HG02840 (cell line): ENCODE measurements around the gene CCL13.

ENCODE experiments used
- ATAC-seq: cut with Tn5 transposase; IDR thresholded peaks from one replicate; pipeline ENCODE4 v1.9.1; 2021; ENCODE audit warnings: mild to moderate bottlenecking, moderate library complexity, moderate number of reproducible peaks; ENCODE audit not compliant: unreplicated experiment, low FRiP score

CCL13 gene

GRCh38 chr17:34361478-34362061 is 5.3 kb downstream of the CCL13 start:
- no peak for ATAC-seq

GRCh38 chr17:34363183-34363661 is 6.9 kb downstream of the CCL13 start, which contains the start of gene CCL1:
CCL1 (minus strand) TSS chr17:34363233; CDS start chr17:34363161, 72 bp downstream.
- ATAC-seq = no peak

DNA sequence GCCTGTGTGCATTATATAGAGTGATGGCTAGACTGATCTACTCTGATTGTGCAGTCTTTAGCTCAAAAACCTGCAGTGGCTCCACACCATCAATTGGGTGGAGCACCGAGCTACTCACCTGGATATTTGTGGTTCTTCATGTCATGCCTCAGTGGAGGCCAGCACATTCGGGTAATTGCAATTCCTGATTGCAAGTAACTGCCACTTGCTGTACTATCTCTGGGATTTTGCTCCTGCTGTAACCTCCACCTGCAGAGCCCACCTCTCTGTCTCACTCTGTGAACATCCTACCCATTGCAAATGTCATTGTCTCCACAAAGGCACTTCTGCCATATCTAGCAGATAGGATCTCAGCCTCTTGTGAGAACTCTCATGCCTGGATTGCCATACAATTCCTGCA is 8.5 kb downstream of the CCL13 start:
- no peak for ATAC-seq

DNA sequence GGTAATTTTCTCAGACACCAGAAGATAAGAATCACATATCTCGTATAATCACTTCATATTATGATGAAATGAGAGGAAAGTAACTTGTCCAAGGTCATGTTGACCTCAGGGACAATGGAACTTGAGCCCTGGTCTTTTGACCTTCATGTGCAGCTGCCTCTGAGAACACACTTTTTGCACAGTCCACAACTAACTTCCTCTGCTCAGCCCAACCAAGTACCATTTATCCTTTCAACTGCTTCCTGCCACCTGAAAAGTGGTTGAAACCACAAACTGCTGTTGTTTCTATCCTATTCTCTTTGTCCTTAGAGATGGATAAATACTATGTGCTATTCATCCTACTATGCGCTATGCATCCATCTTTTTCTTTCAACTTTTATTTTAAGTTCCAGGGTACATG is 9.1 kb downstream of the CCL13 start:
- no peak for ATAC-seq

DNA sequence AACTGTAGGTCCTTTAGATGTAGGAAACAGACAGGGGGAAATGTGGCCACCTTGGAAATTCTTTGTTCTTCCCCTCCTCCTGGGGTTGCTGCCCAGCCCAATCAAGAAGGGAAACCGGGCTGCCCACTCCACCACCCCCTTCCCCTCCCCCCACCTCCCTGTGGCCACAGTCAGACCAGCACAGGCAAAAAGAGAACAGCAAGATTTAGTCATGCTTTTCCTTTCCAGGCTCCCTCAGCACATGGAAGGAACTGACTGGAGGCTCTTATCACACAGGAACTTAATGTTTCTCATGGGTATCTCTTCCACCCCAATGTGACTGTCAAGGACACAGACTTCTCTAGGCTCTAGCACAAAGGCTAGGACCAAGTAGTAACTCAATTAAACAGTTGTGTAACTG is 9.7 kb downstream of the CCL13 start:
- no peak for ATAC-seq

GRCh38 chr17:34366529-34367107 is 10.3 kb downstream of the CCL13 start:
- ATAC-seq = no peak

DNA sequence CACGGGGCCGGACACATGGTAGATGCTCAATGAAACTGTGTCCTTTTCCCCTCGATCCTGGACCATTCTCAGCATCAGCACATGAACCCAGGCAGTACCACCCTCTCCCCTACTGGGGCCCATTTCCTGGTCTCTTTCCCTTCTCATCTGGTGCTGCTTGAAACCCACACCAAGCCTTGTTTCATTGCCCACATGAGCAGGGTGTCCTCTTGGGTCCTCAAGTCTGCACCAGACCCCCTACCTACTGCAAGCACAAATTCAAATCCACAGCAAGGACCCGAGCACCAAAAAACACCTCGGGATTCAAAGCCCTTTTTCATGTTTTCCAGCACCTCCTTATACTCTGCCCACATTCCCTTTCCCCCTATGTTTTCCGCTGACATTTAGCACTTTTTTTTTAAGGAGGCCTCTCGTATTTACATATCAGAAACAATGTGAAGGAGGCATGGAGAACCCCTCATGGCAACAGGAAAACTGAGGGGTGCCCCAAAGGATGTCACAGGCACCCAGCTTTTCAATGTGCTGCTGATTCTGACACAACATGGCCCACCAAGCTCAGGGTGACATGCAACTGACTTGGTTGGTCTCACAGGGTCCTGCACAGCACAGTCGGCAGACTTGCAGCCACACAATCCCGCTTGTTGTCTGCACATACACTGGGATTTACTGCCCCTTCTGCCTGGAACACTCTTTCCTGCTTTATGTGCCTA is 11.4 kb downstream of the CCL13 start:
- no peak for ATAC-seq

GRCh38 chr17:34368196-34368945 is 12.1 kb downstream of the CCL13 start:
- ATAC-seq = no peak

GRCh38 chr17:34368946-34369500 is 12.7 kb downstream of the CCL13 start:
- no peak for ATAC-seq

DNA sequence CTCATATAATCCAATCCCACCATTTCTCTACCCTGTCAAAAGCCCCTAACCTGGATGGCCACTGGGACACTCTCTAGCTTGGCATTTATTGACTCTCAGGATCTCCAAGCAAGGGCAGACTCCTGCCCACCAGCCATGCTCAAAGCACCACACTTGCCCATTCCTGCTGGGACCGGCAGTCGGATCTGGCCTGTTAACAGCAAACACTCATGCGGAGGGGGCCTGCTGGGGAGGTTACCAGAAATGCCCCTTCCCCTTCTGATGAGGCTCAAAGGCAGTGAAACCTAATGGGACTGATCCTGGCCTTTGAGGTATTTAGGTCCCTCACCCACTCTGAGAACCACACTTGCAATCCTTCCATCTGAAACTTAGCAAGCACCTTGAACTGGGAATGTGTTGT is 13.3 kb downstream of the CCL13 start:
- no peak for ATAC-seq

DNA sequence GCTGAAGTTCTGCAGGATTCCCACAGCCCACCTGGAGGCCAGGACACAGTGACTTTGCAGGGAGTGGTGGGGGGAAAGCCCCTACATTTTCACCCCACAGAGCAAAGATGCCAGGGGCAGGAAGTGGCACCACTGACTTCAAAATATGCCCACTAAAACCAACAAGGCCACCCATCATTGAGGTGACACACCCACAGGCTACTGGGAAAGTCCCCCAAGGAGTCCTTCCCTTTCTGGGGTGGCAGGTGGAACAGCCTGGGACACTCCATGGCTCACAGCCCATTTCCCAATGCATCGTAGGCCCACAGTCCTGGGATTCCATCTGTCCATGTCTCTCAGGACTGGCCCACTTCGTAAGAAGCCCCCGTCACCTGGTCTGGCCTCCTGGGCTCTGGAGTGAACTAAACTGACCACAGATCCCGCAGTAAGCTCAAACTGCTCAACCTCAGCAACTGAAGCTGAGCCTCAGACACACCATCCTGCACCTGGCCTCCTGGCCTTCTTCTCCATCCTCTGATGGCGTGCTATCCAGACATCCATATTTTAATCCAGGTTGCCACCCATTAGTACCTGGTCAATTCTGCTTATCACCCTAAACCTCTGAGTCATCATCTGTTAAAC is 14.2 kb downstream of the CCL13 start:
- ATAC-seq = no peak

DNA sequence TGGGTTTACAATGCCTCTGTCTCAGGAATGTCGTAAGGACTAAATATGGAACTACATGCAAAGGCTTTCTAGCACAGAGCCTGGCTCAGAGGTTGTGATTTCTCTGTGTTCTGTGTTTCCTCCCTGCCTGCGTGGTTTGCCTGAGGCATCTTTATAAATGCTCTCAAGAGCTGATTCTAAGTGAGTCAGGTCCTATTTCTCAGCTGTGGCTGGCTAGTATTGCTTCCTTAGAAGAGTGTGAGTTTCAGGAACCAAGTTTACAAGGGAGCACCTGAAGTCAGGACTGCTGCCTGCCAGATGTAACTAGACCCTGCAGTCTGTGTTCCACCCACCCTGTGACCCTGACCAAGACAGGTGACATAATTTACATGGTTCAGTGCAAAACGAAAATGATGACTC is 14.7 kb downstream of the CCL13 start:
- no peak for ATAC-seq

GRCh38 chr17:34371405-34372100 is 15.3 kb downstream of the CCL13 start:
- no peak for ATAC-seq

DNA sequence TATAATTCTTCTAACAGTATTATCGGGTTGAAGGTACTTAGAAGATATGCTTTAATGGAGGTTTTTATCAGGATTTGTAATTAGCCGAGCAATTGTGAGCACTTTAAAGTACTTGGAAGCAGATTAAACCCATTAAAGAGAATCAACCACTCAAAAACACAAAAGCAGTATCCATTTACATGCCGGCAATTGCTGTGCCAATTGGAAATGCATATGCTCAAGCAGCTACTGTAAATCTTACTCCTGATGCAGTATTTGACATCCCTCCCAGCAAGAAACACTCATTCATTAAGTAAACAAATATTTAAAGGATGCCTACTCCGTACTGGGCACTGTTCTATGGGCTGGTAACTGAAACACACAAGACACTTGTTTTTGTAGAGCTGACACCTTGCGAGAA is 18.2 kb downstream of the CCL13 start:
- no peak for ATAC-seq

DNA sequence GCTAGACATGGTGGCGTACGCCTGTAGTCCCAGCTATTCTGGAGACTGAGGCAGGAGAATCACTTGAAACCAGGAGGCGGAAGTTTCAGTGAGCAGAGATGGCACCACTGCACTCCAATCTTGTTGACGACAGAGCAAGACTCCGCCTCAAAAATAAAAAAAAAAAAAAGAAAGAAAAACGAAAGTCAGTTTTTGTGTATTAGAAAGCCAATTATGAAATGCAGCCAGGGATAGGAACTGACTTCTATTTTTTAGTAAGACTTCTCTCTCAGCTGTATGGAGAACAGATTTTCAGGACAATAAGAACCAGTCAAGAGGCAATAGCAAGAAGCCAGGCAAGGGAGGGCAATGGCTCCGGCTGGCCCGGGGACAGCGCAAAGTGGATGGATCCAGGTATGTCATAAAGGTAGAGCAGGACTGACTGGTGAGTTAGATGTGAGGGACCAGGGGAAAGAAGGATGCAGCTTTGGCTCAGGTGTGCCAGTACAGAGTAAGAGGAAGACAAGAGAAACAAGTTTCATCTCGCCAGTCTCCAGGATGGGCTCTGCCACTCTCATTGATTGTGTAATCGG is 19.2 kb downstream of the CCL13 start:
- ATAC-seq = no peak

- no peak for ATAC-seq
These were observed 21.0 kb downstream of the CCL13 start for GRCh38 chr17:34377078-34377823.

DNA sequence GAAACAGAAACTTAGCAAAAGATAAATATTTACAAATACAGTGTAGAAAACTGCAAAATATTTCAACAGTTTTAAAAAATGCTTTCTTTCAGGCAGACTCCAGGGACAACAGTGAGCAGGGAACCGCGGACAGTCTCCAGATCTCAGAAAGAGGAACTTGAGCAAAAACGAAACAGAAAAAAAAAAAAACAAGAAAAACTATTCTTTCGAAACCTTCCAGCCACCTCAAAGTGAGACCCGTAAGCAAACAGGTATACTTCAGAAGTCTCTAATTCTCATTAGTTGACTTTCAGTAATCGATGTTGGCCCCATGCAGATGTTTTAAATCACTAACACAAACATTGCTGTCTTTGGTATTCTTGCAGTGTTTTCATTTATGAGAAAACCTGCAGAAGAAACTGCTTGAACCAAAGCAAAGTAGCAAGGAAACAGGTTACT is 22.4 kb downstream of the CCL13 start:
- peak; percentile 69 for ATAC-seq

DNA sequence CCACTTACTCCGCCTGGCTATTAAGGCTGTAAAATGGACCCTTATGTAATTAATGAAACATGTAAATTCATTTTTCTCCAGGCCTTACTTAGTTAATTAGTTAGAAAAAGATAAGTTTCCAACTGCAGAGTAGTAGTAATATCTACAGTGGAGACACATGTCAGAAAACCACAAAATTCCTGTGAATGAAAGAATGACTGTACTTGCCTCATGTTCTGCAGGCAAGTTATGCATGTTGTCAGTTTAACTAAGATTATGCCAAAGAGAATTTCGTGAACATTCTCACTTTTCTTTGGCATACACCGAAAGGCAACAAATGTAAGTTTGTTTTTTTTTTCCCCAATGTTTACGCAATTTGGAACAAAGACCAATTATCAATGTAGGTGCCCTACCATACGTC is 23.6 kb downstream of the CCL13 start:
- ATAC-seq = no peak
